K562 (cell line): ENCODE results near the gene PRR16. TPM values are rescaled to one million over a fixed set of nuclear protein-coding genes. Genes with fewer than 3 reads are reported as not detected.

Experiments used
- BACH1 ChIP-seq: fragments of 200-800 bp; sonication (Bioruptor generic); IDR thresholded peaks from 2 replicates; pipeline ENCODE4 v1.6.1; 2016; ENCODE audit warnings: missing genetic modification characterization, missing compliant biosample characterization
- C11orf30 ChIP-seq: fragments of 450-650 bp; IDR thresholded peaks from 2 replicates; pipeline ENCODE4 v1.6.1; 2016; ENCODE audit warnings: low read depth, mild to moderate bottlenecking
- CCAR2 ChIP-seq: fragments of 200-400 bp; formaldehyde crosslinking; IDR thresholded peaks from 2 replicates; pipeline ENCODE4 v1.6.1; 2017; ENCODE audit warnings: mild to moderate bottlenecking, low read depth, low read length
- HCFC1 ChIP-seq: IDR thresholded peaks from 2 replicates; pipeline ENCODE4 v1.6.1; 2012; ENCODE audit warnings: low read depth, low read length, improper control_type of control experiment
- KAT7 ChIP-seq: sonication (generic); formaldehyde crosslinking; IDR thresholded peaks from 2 replicates; pipeline ENCODE4 v1.8.0; 2022; ENCODE audit warnings: missing genetic modification reagents, mild to moderate bottlenecking, borderline replicate concordance
- MYBL2 ChIP-seq, 2 experiments: fragments of 450-650 bp in 1 of 2; sonication (generic) in 1 of 2; formaldehyde crosslinking in 1 of 2; IDR thresholded peaks; 2 replicates each; pipeline versions ENCODE4 v1.6.1 to v1.8.1; 2017 to 2022; ENCODE audit warnings: borderline replicate concordance in 1 of 2, inconsistent platforms in 1 of 2, low read depth in 1 of 2, mild to moderate bottlenecking in 1 of 2, missing genetic modification reagents in 1 of 2, moderate library complexity in 1 of 2
- PHF20 ChIP-seq: fragments of 450-650 bp; IDR thresholded peaks from 2 replicates; pipeline ENCODE4 v1.6.1; 2018; ENCODE audit not compliant: partially characterized antibody
- POU5F1 ChIP-seq: fragments of 150-350 bp; IDR thresholded peaks from 2 replicates; pipeline ENCODE4 v1.6.1; 2014; ENCODE audit warnings: borderline replicate concordance, low read length, low read depth, mild to moderate bottlenecking; ENCODE audit not compliant: partially characterized antibody
- RBFOX2 ChIP-seq: fragments of 200-400 bp; formaldehyde crosslinking; IDR thresholded peaks from 2 replicates; pipeline ENCODE4 v1.6.1; 2017; ENCODE audit warnings: low read depth, mild to moderate bottlenecking, low read length, moderate library complexity
- RNF2 ChIP-seq: sonication (generic); IDR thresholded peaks from 2 replicates; pipeline ENCODE4 v1.6.1; 2016
- SAFB ChIP-seq: fragments of 200-400 bp; formaldehyde crosslinking; IDR thresholded peaks from 2 replicates; pipeline ENCODE4 v1.6.1; 2017; ENCODE audit warnings: low read depth, low read length, borderline replicate concordance
- SNIP1 ChIP-seq: fragments of 450-650 bp; IDR thresholded peaks from 2 replicates; pipeline ENCODE4 v1.7.1; 2017; ENCODE audit warnings: low read depth, mild to moderate bottlenecking
- TAF9B ChIP-seq: fragments of 450-650 bp; IDR thresholded peaks from 2 replicates; pipeline ENCODE4 v1.6.1; 2018; ENCODE audit warnings: mild to moderate bottlenecking; ENCODE audit not compliant: partially characterized antibody
- TCF15 ChIP-seq: fragments of 250-450 bp; sonication (Bioruptor Pico); IDR thresholded peaks from 2 replicates; pipeline ENCODE4 v1.8.0; 2022; ENCODE audit warnings: moderate library complexity, mild to moderate bottlenecking, inconsistent platforms
- ZBTB49 ChIP-seq: sonication (generic); formaldehyde crosslinking; IDR thresholded peaks from 2 replicates; pipeline ENCODE4 v1.8.0; 2022; ENCODE audit warnings: missing genetic modification reagents, mild to moderate bottlenecking, borderline replicate concordance
- ZNF263 ChIP-seq: sonication (generic); formaldehyde crosslinking; IDR thresholded peaks from 2 replicates; pipeline ENCODE4 v1.8.0; 2022; ENCODE audit warnings: mild to moderate bottlenecking, missing genetic modification reagents, borderline replicate concordance
- ZNF274 ChIP-seq: IDR thresholded peaks from 2 replicates; pipeline ENCODE4 v1.6.1; 2011; ENCODE audit warnings: low read depth, mild to moderate bottlenecking, low read length, moderate library complexity, borderline replicate concordance
- ZNF398 ChIP-seq: fragments of 250-450 bp; sonication (Bioruptor Pico); IDR thresholded peaks from 2 replicates; pipeline ENCODE4 v1.8.0; 2021; ENCODE audit warnings: moderate library complexity, mild to moderate bottlenecking, inconsistent platforms
- ZNF707 ChIP-seq: fragments of 250-450 bp; sonication (Bioruptor Pico); conservative IDR thresholded peaks from 2 replicates; pipeline ENCODE4 v1.8.0; 2022; ENCODE audit warnings: inconsistent platforms, mild to moderate bottlenecking, moderate library complexity
- ZNF830 ChIP-seq: fragments of 250-450 bp; sonication (Bioruptor Pico); IDR thresholded peaks from 2 replicates; pipeline ENCODE4 v1.5.0; 2021; ENCODE audit warnings: mild to moderate bottlenecking
- polyA plus RNA-seq, 8 experiments: library from polyadenylated mRNA; depleted of rRNA in 4 of 8; stranded (reverse) in 5 of 8; unstranded in 3 of 8; fragments of >200 nt; fragmentation: Nextera tagmentation in 2 of 8; fragmentation: Illumina TruSeq in 1 of 8; extraction: Ambion mirVana in 2 of 8; extraction: Trizol in 1 of 8; gene quantifications; 2 replicates each; pipeline versions ENCODE4 v1.2.1 to v1.2.3, GENCODE V29; 2011 to 2014; ENCODE audit warnings: inconsistent platforms in 1 of 8, missing spikeins in 1 of 8
- total RNA-seq, 7 experiments: library from RNA; depleted of rRNA in 6 of 7; stranded (reverse); fragments of >200 nt in 6 of 7; fragmentation: Illumina TruSeq in 2 of 7; extraction: Trizol in 2 of 7; gene quantifications; 2 replicates each; pipeline versions ENCODE4 v1.2.1 to v1.2.3, GENCODE V29; 2011 to 2021; ENCODE audit warnings: low replicate concordance in 1 of 7

Gene PRR16
- total and polyA plus RNA-seq, 9 of the 15 experiments (the other 6 are each of a cell fraction or from before 2014, with no cell fraction given) = 0.61 to 10.1 (median 3.3) TPM

- TF ChIP-seq KAT7 (CRISPR knock-in tag) (no peak), TAF9B (peak; percentile 36), SNIP1 (no peak), TCF15 (CRISPR knock-in tag) (no peak), ZNF263 (CRISPR knock-in tag) (no peak), MYBL2 (IDR thresholded peaks at IDR 0.05; ENCODE audit: low read depth) (no peak), MYBL2 (CRISPR knock-in tag; IDR thresholded peaks at IDR 0.05; ENCODE audit: borderline replicate concordance) (no peak), SAFB (no peak), POU5F1 (no peak), ZNF830 (CRISPR knock-in tag) (no peak), RBFOX2 (peak; percentile 80), PHF20 (no peak), CCAR2 (no peak), RNF2 (peak; percentile 79), ZNF398 (CRISPR knock-in tag) (no peak), ZNF274 (no peak), HCFC1 (no peak), C11orf30 (0 out of 2 replicates have a peak, but pooled peaks have one; percentile 24), BACH1 (tag) (no peak), ZBTB49 (CRISPR knock-in tag) (no peak), ZNF707 (CRISPR knock-in tag) (no peak)
Observed at GRCh38 chr5:120512791-120513650, 48.9 kb downstream of the PRR16 start (continued).
